Measurements from ENCODE around the gene STK32C.

- TF ChIP-seq CTCF (IDR thresholded peaks at IDR 0.05) (no peak), POLR2A (IDR thresholded peaks at IDR 0.05; ENCODE audit: low read depth) (no peak), EP300 (IDR thresholded peaks at IDR 0.05) (no peak)
Measured at GRCh38 chr10:132233501-132234085, 74.2 kb downstream of the STK32C start.

All from esophagus muscularis mucosa (tissue), 4 donors.